B cell (primary cell): ENCODE data around the gene ESPNL. TPM values are rescaled to one million over a fixed set of nuclear protein-coding genes. Genes with fewer than 3 reads are reported as not detected.

ENCODE experiments used
- ATAC-seq: fragments of 200-7000 bp; cut with Tn5 transposase; one replicate; pipeline ENCODE4 v1.10.0; 2021; ENCODE audit warnings: low read depth, mild to moderate bottlenecking, moderate number of reproducible peaks, moderate library complexity
- CTCF ChIA-PET: fragments of 350-600 bp; sonication (Branson Sonifier 250); formaldehyde crosslinking; loops from one replicate; lab custom pipeline; 2021; ENCODE audit warnings: antibody characterized with exemption, inconsistent platforms; lab: Charles Lee
- POLR2A ChIA-PET: fragments of 350-600 bp; sonication (Branson Sonifier 250); formaldehyde crosslinking; loops from one replicate; lab custom pipeline; 2021; ENCODE audit warnings: antibody characterized with exemption; lab: Charles Lee
- DNase-seq: peaks from one replicate; pipeline ENCODE4 v3.0.0; 2013
- H2AFZ ChIP-seq: 2 replicates; pipeline ENCODE4 v1.6.1; 2012; ENCODE audit warnings: mild to moderate bottlenecking, low read depth, low read length; ENCODE audit not compliant: insufficient read depth, poor library complexity, severe bottlenecking
- H3K27ac ChIP-seq, 2 donors: 1 replicate in 1 of 2; 2 replicates in 1 of 2; pipeline ENCODE4 v1.5.1; 2012 to 2013; ENCODE audit warnings: low read length in 2 of 2, mild to moderate bottlenecking in 2 of 2, moderate library complexity in 1 of 2
- H3K27me3 ChIP-seq, 4 experiments: fragments of 200-600 bp in 1 of 4; sonication (generic) in 1 of 4; replicated peaks in 1 of 4; 1 replicate in 2 of 4; 2 replicates in 2 of 4; pipeline versions ENCODE4 v1.6.1 to v1.7.0; 2013 to 2016; ENCODE audit warnings: low read length in 3 of 4, mild to moderate bottlenecking in 2 of 4, mixed read lengths in 1 of 4, moderate library complexity in 1 of 4; ENCODE audit not compliant: insufficient read depth in 4 of 4, control insufficient read depth in 3 of 4; ENCODE audit errors: control extremely low read depth in 1 of 4
- H3K36me3 ChIP-seq, 2 experiments: replicated peaks in 1 of 2; 1 replicate in 1 of 2; 2 replicates in 1 of 2; pipeline versions ENCODE4 v1.6.1 to v1.7.1; 2013; ENCODE audit warnings: low read length in 1 of 2; ENCODE audit not compliant: insufficient read depth in 2 of 2, control insufficient read depth in 1 of 2; ENCODE audit errors: control extremely low read depth in 1 of 2, extremely low read depth in 1 of 2
- H3K4me1 ChIP-seq, 2 donors: fragments of 200-600 bp in 1 of 2; sonication (generic) in 1 of 2; 1 replicate in 1 of 2; 2 replicates in 1 of 2; pipeline versions ENCODE4 v1.5.1 to v1.6.1; 2013 to 2017; ENCODE audit warnings: low read length in 2 of 2; ENCODE audit not compliant: control insufficient read depth in 2 of 2, insufficient read depth in 2 of 2
- H3K4me2 ChIP-seq: replicated peaks from 2 replicates; pipeline ENCODE3; 2012; ENCODE audit warnings: mild to moderate bottlenecking, low read depth, low read length; ENCODE audit not compliant: poor library complexity, severe bottlenecking
- H3K4me3 ChIP-seq, 5 experiments: fragments of 200-600 bp in 1 of 5; sonication (generic) in 1 of 5; 1 replicate in 3 of 5; 2 replicates in 2 of 5; pipeline versions ENCODE4 v1.5.1 to v1.7.0; 2011 to 2016; ENCODE audit warnings: low read length in 4 of 5, mild to moderate bottlenecking in 4 of 5, low read depth in 2 of 5, control low read depth in 1 of 5, moderate library complexity in 1 of 5; ENCODE audit not compliant: insufficient read depth in 1 of 5; ENCODE audit errors: control extremely low read depth in 1 of 5, extremely low read depth in 1 of 5
- H3K79me2 ChIP-seq: fragments of 200-600 bp; sonication (generic); one replicate; pipeline ENCODE4 v1.6.0; 2016; ENCODE audit warnings: low read length; ENCODE audit not compliant: control insufficient read depth, insufficient read depth
- H3K9ac ChIP-seq: fragments of 200-600 bp; sonication (generic); 2 replicates; pipeline ENCODE4 v1.6.1; 2017; ENCODE audit warnings: mild to moderate bottlenecking, low read length, moderate library complexity
- H3K9me3 ChIP-seq, 3 donors: one replicate each; pipeline versions ENCODE4 v1.6.1 to v1.7.1; 2013; ENCODE audit warnings: low read length in 2 of 3; ENCODE audit not compliant: control insufficient read depth in 2 of 3, insufficient read depth in 1 of 3; ENCODE audit errors: control extremely low read depth in 1 of 3
- H4K20me1 ChIP-seq: 2 replicates; pipeline ENCODE4 v1.6.0; 2012; ENCODE audit warnings: mild to moderate bottlenecking, low read length; ENCODE audit not compliant: insufficient read depth, control insufficient read depth, poor library complexity, severe bottlenecking
- H3K27ac Mint-ChIP-seq: one replicate; pipeline ENCODE4 v1.8.0; 2021; ENCODE audit warnings: mixed read lengths
- H3K27me3 Mint-ChIP-seq: one replicate; pipeline ENCODE4 v1.8.0; 2021; ENCODE audit warnings: mixed read lengths
- H3K4me1 Mint-ChIP-seq: one replicate; pipeline ENCODE4 v1.8.0; 2021; ENCODE audit warnings: mixed read lengths
- H3K4me3 Mint-ChIP-seq: one replicate; pipeline ENCODE4 v1.8.0; 2021; ENCODE audit warnings: mixed read lengths
- H3K9me3 Mint-ChIP-seq: one replicate; pipeline ENCODE4 v1.8.0; 2022; ENCODE audit warnings: mixed read lengths; ENCODE audit not compliant: insufficient read depth
- CTCF ChIP-seq: fragments of 200-600 bp; IDR thresholded peaks from one replicate; pipeline ENCODE4 v1.8.0; 2022; ENCODE audit warnings: antibody characterized with exemption, mild to moderate bottlenecking
- EZH2 ChIP-seq: IDR thresholded peaks from 2 replicates; pipeline ENCODE4 v1.6.1; 2012; ENCODE audit warnings: borderline replicate concordance, low read depth, mild to moderate bottlenecking, moderate library complexity, low read length; ENCODE audit not compliant: insufficient read depth, poor library complexity, severe bottlenecking
- WGBS: methylation state at CpG from one replicate; pipeline ENCODE4 v1.1.5; 2013; ENCODE audit warnings: missing lambda C conversion rate; ENCODE audit not compliant: insufficient coverage; 5-methylcytosine and 5-hydroxymethylcytosine counted together
- intact Hi-C: fragments of 100-400 bp; cut with micrococcal nuclease; formaldehyde crosslinking; loops from one replicate; pipeline ENCODE4 v1.10.0; 2022
- polyA plus RNA-seq: library from polyadenylated mRNA; depleted of rRNA; stranded (reverse); fragments of >200 nt; gene quantifications from 2 replicates; pipeline ENCODE4 v1.2.3, GENCODE V29; 2012
- total RNA-seq, 2 donors: library from RNA; stranded (reverse); fragments of 120-200 nt in 1 of 2; gene quantifications; 1 replicate in 1 of 2; 2 replicates in 1 of 2; pipeline versions ENCODE4 v1.2.3 to v1.2.4, GENCODE V29; 2013 to 2022

Gene ESPNL
- total and polyA plus RNA-seq, 2 donors (not counting 1 experiment from before 2014, with no cell fraction given), result 1.6 to 2.5 TPM

GRCh38 chr2:238180554-238180953, 80.4 kb downstream of the ESPNL start:
- no peak overlapping the region for H2AFZ ChIP-seq
- H3K9ac ChIP-seq, result no peak overlapping the region
- no peaks in the 10 kb centered on the region for H3K27me3 Mint-ChIP-seq
- peaks cover 5 to 89% of the 10 kb centered on the region in 2 experiments for H3K36me3 ChIP-seq
- no peaks in the 10 kb centered on the region for H3K79me2 ChIP-seq
- H3K27me3 ChIP-seq, result no peaks in the 10 kb centered on the region
- no peak overlapping the region for H3K4me2 ChIP-seq
- ChIA-PET POLR2A (no interaction called here), CTCF (no interaction called here)
- H3K4me1 Mint-ChIP-seq, result no peaks in the 10 kb centered on the region
- H3K4me1 ChIP-seq, result no peaks in the 10 kb centered on the region
- intact Hi-C loops, result no loop called here
- H3K9me3 ChIP-seq, result no peaks in the 10 kb centered on the region
- TF ChIP-seq EZH2 (no peak), CTCF (no peak)
- no peak overlapping the region for H3K4me3 Mint-ChIP-seq
- H3K4me3 ChIP-seq, result no peak overlapping the region
- 100% methylated on average over 4 of the region's 5 CpGs for WGBS
- H3K27ac ChIP-seq, result no peak overlapping the region
- peaks cover 5% of the 10 kb centered on the region for H4K20me1 ChIP-seq
- H3K9me3 Mint-ChIP-seq, result no peaks in the 10 kb centered on the region
- DNase-seq (no peak), ATAC-seq (no peak)
- H3K27ac Mint-ChIP-seq, result no peak overlapping the region

- Histone ChIP-seq H3K36me3 (peaks cover 7 to 94% of the 10 kb centered on the region in 2 experiments), H3K27me3 (no peaks in the 10 kb centered on the region), H3K9me3 (no peaks in the 10 kb centered on the region), H3K27ac (no peak overlapping the region), H3K4me2 (no peak overlapping the region), H3K9ac (no peak overlapping the region), H3K4me1 (no peaks in the 10 kb centered on the region), H2AFZ (no peak overlapping the region), H3K4me3 (no peak overlapping the region), H3K79me2 (no peaks in the 10 kb centered on the region), H4K20me1 (peaks cover 5% of the 10 kb centered on the region)
- intact Hi-C loops, result no loop called here
- no peaks in the 10 kb centered on the region for H3K9me3 Mint-ChIP-seq
- POLR2A ChIA-PET, result no interaction called here
- ATAC-seq (no peak), DNase-seq (no peak)
- no peaks in the 10 kb centered on the region for H3K27me3 Mint-ChIP-seq
- H3K4me1 Mint-ChIP-seq, result no peaks in the 10 kb centered on the region
- WGBS, result 99% methylated on average over 6 of the region's 6 CpGs
- H3K4me3 Mint-ChIP-seq, result no peak overlapping the region
- CTCF ChIA-PET, result no interaction called here
- no peak overlapping the region for H3K27ac Mint-ChIP-seq
- TF ChIP-seq CTCF (no peak), EZH2 (no peak)
These were observed 82.2 kb downstream of the ESPNL start for GRCh38 chr2:238182362-238182761.

Other genes starting within 250 kb of the ESPNL start
- 12.4 and 15.7 TPM in 2 replicates for gene RAMP1, start 240.7 kb upstream of the ESPNL start, total RNA-seq
- 0.37 TPM in 1 of 2 replicates, not detected in the other for gene RAMP1, start 240.7 kb upstream of the ESPNL start, polyA plus RNA-seq
- gene UBE2F, start 133.3 kb upstream of the ESPNL start, total RNA-seq, result 56.6 and 57.6 TPM in 2 replicates
- 22.5 and 28.2 TPM in 2 replicates for gene UBE2F, start 133.3 kb upstream of the ESPNL start, polyA plus RNA-seq
- gene SCLY, start 39.3 kb upstream of the ESPNL start, total RNA-seq, result 36.6 and 42.4 TPM in 2 replicates
- 16.4 and 17.2 TPM in 2 replicates for gene SCLY, start 39.3 kb upstream of the ESPNL start, polyA plus RNA-seq
- gene KLHL30, start 38.3 kb downstream of the ESPNL start, total RNA-seq, result 0.12 TPM in 1 of 2 replicates, not detected in the other
- 0.06 TPM in 1 of 2 replicates, not detected in the other for gene KLHL30, start 38.3 kb downstream of the ESPNL start, polyA plus RNA-seq
- 0.17 and 0.19 TPM in 2 replicates for gene ERFE, start 58.6 kb downstream of the ESPNL start, total RNA-seq
- gene ERFE, start 58.6 kb downstream of the ESPNL start, polyA plus RNA-seq, result not detected in 2 replicates
- gene ILKAP, start 103.4 kb downstream of the ESPNL start, total RNA-seq, result 98.6 and 102 TPM in 2 replicates
- gene ILKAP, start 103.4 kb downstream of the ESPNL start, polyA plus RNA-seq, result 82.5 and 100 TPM in 2 replicates
- gene HES6, start 139.7 kb downstream of the ESPNL start, total RNA-seq, result 8.8 and 14.3 TPM in 2 replicates
- gene HES6, start 139.7 kb downstream of the ESPNL start, polyA plus RNA-seq, result 6.5 and 9.5 TPM in 2 replicates
- 11.8 and 12.6 TPM in 2 replicates for gene PER2, start 188.3 kb downstream of the ESPNL start, total RNA-seq
- gene PER2, start 188.3 kb downstream of the ESPNL start, polyA plus RNA-seq, result 3.2 and 4.2 TPM in 2 replicates
- gene TRAF3IP1, start 220.2 kb downstream of the ESPNL start, total RNA-seq, result 15.2 and 15.5 TPM in 2 replicates
- gene TRAF3IP1, start 220.2 kb downstream of the ESPNL start, polyA plus RNA-seq, result 1.4 and 4.4 TPM in 2 replicates